Parathyroid adenoma (tissue), 2 donors: ENCODE measurements around the gene SLC9A9.

Experiments
- H2AFZ ChIP-seq: fragments of 300-600 bp; sonication (generic); one replicate; pipeline ENCODE4 v1.7.0; 2017; ENCODE audit warnings: antibody characterized with exemption, mild to moderate bottlenecking
- H3K27ac ChIP-seq: fragments of 300-600 bp; sonication (generic); one replicate; pipeline ENCODE4 v1.7.0; 2017
- H3K27me3 ChIP-seq: fragments of 300-600 bp; sonication (generic); one replicate; pipeline ENCODE4 v1.7.0; 2017; ENCODE audit warnings: low read length; ENCODE audit not compliant: control insufficient read depth, insufficient read depth
- H3K36me3 ChIP-seq: fragments of 300-600 bp; sonication (generic); one replicate; pipeline ENCODE4 v1.7.0; 2017; ENCODE audit warnings: low read length; ENCODE audit not compliant: control insufficient read depth, insufficient read depth
- H3K4me1 ChIP-seq: fragments of 300-600 bp; sonication (generic); one replicate; pipeline ENCODE4 v1.7.0; 2017; ENCODE audit warnings: control low read depth
- H3K4me2 ChIP-seq: fragments of 300-600 bp; sonication (generic); one replicate; pipeline ENCODE4 v1.7.0; 2017; ENCODE audit warnings: low read length
- H3K4me3 ChIP-seq: fragments of 300-600 bp; sonication (generic); one replicate; pipeline ENCODE4 v1.7.0; 2017; ENCODE audit warnings: low read depth, low read length
- H3K79me2 ChIP-seq: fragments of 300-600 bp; sonication (generic); one replicate; pipeline ENCODE4 v1.7.0; 2017; ENCODE audit warnings: control low read depth
- H3K9ac ChIP-seq: fragments of 300-600 bp; sonication (generic); one replicate; pipeline ENCODE4 v1.7.0; 2017; ENCODE audit warnings: mild to moderate bottlenecking
- H3K9me3 ChIP-seq: fragments of 300-600 bp; sonication (generic); one replicate; pipeline ENCODE4 v1.7.0; 2017; ENCODE audit warnings: low read length; ENCODE audit not compliant: control insufficient read depth
- TF ChIP-seq, protein P1 (sequence below): fragments of 300-600 bp; sonication (generic); IDR thresholded peaks from one replicate; pipeline ENCODE4 v1.7.0; 2017; ENCODE audit warnings: antibody characterized with exemption, mild to moderate bottlenecking
- donor health status: primary hyperparathyroidism.

SLC9A9 gene

GRCh38 chr3:143562789-143563188 is 285.5 kb downstream of the SLC9A9 start:
- H3K9me3 ChIP-seq: no peaks in the 10 kb centered on the region
- H3K4me3 ChIP-seq: no peak overlapping the region
- TF ChIP-seq, protein P1, sequence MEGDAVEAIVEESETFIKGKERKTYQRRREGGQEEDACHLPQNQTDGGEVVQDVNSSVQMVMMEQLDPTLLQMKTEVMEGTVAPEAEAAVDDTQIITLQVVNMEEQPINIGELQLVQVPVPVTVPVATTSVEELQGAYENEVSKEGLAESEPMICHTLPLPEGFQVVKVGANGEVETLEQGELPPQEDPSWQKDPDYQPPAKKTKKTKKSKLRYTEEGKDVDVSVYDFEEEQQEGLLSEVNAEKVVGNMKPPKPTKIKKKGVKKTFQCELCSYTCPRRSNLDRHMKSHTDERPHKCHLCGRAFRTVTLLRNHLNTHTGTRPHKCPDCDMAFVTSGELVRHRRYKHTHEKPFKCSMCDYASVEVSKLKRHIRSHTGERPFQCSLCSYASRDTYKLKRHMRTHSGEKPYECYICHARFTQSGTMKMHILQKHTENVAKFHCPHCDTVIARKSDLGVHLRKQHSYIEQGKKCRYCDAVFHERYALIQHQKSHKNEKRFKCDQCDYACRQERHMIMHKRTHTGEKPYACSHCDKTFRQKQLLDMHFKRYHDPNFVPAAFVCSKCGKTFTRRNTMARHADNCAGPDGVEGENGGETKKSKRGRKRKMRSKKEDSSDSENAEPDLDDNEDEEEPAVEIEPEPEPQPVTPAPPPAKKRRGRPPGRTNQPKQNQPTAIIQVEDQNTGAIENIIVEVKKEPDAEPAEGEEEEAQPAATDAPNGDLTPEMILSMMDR: no peak
- H3K36me3 ChIP-seq: no peaks in the 10 kb centered on the region
- H3K27me3 ChIP-seq: no peaks in the 10 kb centered on the region
- no peak overlapping the region for H3K4me2 ChIP-seq
- H3K27ac ChIP-seq: no peak overlapping the region
- no peak overlapping the region for H2AFZ ChIP-seq
- no peak overlapping the region for H3K9ac ChIP-seq
- H3K4me1 ChIP-seq: no peaks in the 10 kb centered on the region
- H3K79me2 ChIP-seq: no peaks in the 10 kb centered on the region

- no peak overlapping the region for H3K27ac ChIP-seq
- H3K9me3 ChIP-seq: no peaks in the 10 kb centered on the region
- no peaks in the 10 kb centered on the region for H3K36me3 ChIP-seq
- no peaks in the 10 kb centered on the region for H3K27me3 ChIP-seq
- TF ChIP-seq, protein P1: no peak
- H3K9ac ChIP-seq: no peak overlapping the region
- no peak overlapping the region for H3K4me2 ChIP-seq
- no peaks in the 10 kb centered on the region for H3K79me2 ChIP-seq
- H3K4me1 ChIP-seq: no peaks in the 10 kb centered on the region
- no peak overlapping the region for H2AFZ ChIP-seq
- no peak overlapping the region for H3K4me3 ChIP-seq
Observed at GRCh38 chr3:143559296-143559695, 289.0 kb downstream of the SLC9A9 start.

- H3K36me3 ChIP-seq: no peaks in the 10 kb centered on the region
Observed at GRCh38 chr3:143552851-143553250, 295.4 kb downstream of the SLC9A9 start.

GRCh38 chr3:143551761-143552160 is 296.5 kb downstream of the SLC9A9 start:
- Histone ChIP-seq H3K79me2 (no peaks in the 10 kb centered on the region), H3K4me1 (no peaks in the 10 kb centered on the region), H3K36me3 (no peaks in the 10 kb centered on the region), H3K4me3 (no peak overlapping the region), H2AFZ (no peak overlapping the region), H3K4me2 (no peak overlapping the region), H3K27me3 (no peaks in the 10 kb centered on the region), H3K27ac (no peak overlapping the region), H3K9ac (no peak overlapping the region), H3K9me3 (no peaks in the 10 kb centered on the region)
- TF ChIP-seq, protein P1: no peak

More at GRCh38 chr3:143552851-143553250, 295.4 kb downstream of the SLC9A9 start:
- no peak overlapping the region for H2AFZ ChIP-seq
- H3K79me2 ChIP-seq: no peaks in the 10 kb centered on the region
- no peaks in the 10 kb centered on the region for H3K4me1 ChIP-seq
- H3K27ac ChIP-seq: no peak overlapping the region
- H3K27me3 ChIP-seq: no peaks in the 10 kb centered on the region
- no peak overlapping the region for H3K4me3 ChIP-seq
- TF ChIP-seq, protein P1: no peak
- no peaks in the 10 kb centered on the region for H3K9me3 ChIP-seq
- H3K9ac ChIP-seq: no peak overlapping the region
- H3K4me2 ChIP-seq: no peak overlapping the region

GRCh38 chr3:143548861-143549497 is 299.3 kb downstream of the SLC9A9 start:
- no peak overlapping the region for H3K4me3 ChIP-seq
- H3K27ac ChIP-seq: no peak overlapping the region
- no peaks in the 10 kb centered on the region for H3K79me2 ChIP-seq
- TF ChIP-seq, protein P1: no peak
- no peaks in the 10 kb centered on the region for H3K36me3 ChIP-seq
- H2AFZ ChIP-seq: no peak overlapping the region
- H3K9ac ChIP-seq: no peak overlapping the region
- H3K4me1 ChIP-seq: no peaks in the 10 kb centered on the region
- no peaks in the 10 kb centered on the region for H3K27me3 ChIP-seq
- H3K9me3 ChIP-seq: no peaks in the 10 kb centered on the region
- H3K4me2 ChIP-seq: no peak overlapping the region
